ENCODE results near the gene MTCL3.

The MTCL3 gene

DNA sequence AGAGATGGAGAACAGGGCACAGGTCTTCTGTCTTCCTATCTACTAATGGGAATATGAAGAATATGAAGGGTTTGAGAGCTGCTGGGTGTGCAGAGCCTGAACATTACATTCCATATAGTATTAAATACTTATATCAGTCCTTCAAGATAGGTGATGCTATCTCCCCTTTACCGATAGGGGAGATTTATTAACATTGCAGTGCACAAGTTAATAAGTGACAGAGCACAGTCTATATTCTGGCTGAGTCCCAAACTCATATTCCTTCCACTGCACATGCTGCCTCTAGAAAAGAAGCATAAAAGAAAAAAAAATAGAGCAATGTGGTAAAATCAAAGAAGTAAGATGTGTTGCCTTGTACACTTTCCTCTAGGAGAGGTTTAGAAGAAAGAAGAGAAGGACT is 41.5 kb downstream of the MTCL3 start:
- WGBS, 2 donors: 17 to 69% methylated on average over 1 of the region's 1 CpG
- no peak for TF ChIP-seq EP300 (IDR thresholded peaks at IDR 0.05)
- TF ChIP-seq, protein P1, sequence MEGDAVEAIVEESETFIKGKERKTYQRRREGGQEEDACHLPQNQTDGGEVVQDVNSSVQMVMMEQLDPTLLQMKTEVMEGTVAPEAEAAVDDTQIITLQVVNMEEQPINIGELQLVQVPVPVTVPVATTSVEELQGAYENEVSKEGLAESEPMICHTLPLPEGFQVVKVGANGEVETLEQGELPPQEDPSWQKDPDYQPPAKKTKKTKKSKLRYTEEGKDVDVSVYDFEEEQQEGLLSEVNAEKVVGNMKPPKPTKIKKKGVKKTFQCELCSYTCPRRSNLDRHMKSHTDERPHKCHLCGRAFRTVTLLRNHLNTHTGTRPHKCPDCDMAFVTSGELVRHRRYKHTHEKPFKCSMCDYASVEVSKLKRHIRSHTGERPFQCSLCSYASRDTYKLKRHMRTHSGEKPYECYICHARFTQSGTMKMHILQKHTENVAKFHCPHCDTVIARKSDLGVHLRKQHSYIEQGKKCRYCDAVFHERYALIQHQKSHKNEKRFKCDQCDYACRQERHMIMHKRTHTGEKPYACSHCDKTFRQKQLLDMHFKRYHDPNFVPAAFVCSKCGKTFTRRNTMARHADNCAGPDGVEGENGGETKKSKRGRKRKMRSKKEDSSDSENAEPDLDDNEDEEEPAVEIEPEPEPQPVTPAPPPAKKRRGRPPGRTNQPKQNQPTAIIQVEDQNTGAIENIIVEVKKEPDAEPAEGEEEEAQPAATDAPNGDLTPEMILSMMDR (IDR thresholded peaks at IDR 0.05): no peak
- TF ChIP-seq POLR2A (IDR thresholded peaks at IDR 0.05): no peak
- no peak for TF ChIP-seq POLR2AphosphoS5 (IDR thresholded peaks at IDR 0.05)
- Histone ChIP-seq H3K27me3 (no peaks in the 10 kb centered on the region), H3K4me3 (no peak overlapping the region), H3K27ac (no peak overlapping the region), H3K9me3 (no peaks in the 10 kb centered on the region), H3K36me3 (no peaks in the 10 kb centered on the region), H3K4me1 (peaks cover 0 to 4% (median 0%) of the 10 kb centered on the region in 4 donors)
- intact Hi-C loops (cut with DNase I): no loop called here
- no peak for DNase-seq

- intact Hi-C loops (cut with DNase I): no loop called here
- TF ChIP-seq POLR2AphosphoS5 (IDR thresholded peaks at IDR 0.05) (no peak), EP300 (IDR thresholded peaks at IDR 0.05) (no peak), POLR2A (IDR thresholded peaks at IDR 0.05) (no peak)
- TF ChIP-seq, protein P1 (IDR thresholded peaks at IDR 0.05): no peak
- Histone ChIP-seq H3K4me3 (no peak overlapping the region), H3K9me3 (no peaks in the 10 kb centered on the region), H3K4me1 (no peaks in the 10 kb centered on the region), H3K36me3 (no peaks in the 10 kb centered on the region), H3K27ac (no peak overlapping the region), H3K27me3 (no peaks in the 10 kb centered on the region)
- no peak for DNase-seq
- WGBS, 2 donors: 84 to 91% methylated on average over 34 of the region's 34 CpGs
Measured at GRCh38 chr6:127475823-127476176, 43.3 kb downstream of the MTCL3 start.

DNA sequence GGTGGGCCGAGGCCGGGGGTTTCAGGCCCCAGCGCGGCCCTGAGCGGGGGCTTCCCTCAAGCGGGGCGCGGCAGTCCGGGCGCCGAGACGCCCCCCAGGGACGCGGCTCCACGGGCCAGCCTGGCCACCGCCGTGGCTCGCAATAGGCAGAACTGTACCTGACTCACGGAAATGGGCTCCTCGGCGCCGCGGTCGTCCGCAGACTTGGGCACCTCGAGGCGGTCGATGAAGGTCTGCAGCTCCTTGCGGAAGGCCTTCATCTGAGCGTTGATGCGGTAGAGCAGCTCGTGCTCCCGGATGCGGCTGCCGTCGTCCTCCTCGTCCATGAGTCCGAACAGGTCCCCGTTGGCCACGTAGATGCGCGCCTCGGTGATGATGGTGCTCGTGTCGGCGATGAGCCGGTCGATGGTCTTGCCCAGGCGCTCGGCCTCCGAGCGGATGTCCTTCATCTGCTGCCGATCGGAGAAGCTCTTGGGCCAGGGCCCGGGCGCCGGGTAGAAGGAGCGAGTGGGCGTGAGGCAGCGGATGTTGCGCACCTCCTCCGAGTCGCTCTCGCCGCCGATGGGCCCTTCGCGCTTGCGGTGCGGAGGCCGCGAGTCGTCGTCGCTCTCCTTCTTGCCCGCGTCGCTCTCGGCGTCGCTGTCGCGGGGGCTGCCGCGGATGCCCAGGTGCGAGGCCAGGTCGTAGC is 43.9 kb downstream of the MTCL3 start:
- Histone ChIP-seq H3K9me3 (no peaks in the 10 kb centered on the region), H3K27me3 (no peaks in the 10 kb centered on the region), H3K4me3 (no peak overlapping the region), H3K36me3 (no peaks in the 10 kb centered on the region), H3K27ac (no peak overlapping the region), H3K4me1 (no peaks in the 10 kb centered on the region)
- DNase-seq: no peak
- TF ChIP-seq EP300 (IDR thresholded peaks at IDR 0.05): no peak
- TF ChIP-seq POLR2A (IDR thresholded peaks at IDR 0.05): no peak
- TF ChIP-seq, protein P1 (IDR thresholded peaks at IDR 0.05): no peak
- no peak for TF ChIP-seq POLR2AphosphoS5 (IDR thresholded peaks at IDR 0.05)
- intact Hi-C loops (cut with DNase I): no loop called here
- WGBS, 2 donors: 84 to 91% methylated on average over 87 of the region's 87 CpGs

- no peak for TF ChIP-seq EP300 (IDR thresholded peaks at IDR 0.05)
- intact Hi-C loops (cut with DNase I): no loop called here
- Histone ChIP-seq H3K27ac (no peak overlapping the region), H3K4me1 (peaks cover 0 to 7% (median 3%) of the 10 kb centered on the region in 4 donors), H3K36me3 (no peaks in the 10 kb centered on the region), H3K27me3 (no peaks in the 10 kb centered on the region), H3K4me3 (no peak overlapping the region), H3K9me3 (no peaks in the 10 kb centered on the region)
- WGBS, 2 donors: 56 to 74% methylated on average over 5 of the region's 5 CpGs
- DNase-seq: no peak
Measured at GRCh38 chr6:127471379-127472255, 47.5 kb downstream of the MTCL3 start.

- intact Hi-C loops (cut with DNase I): no loop called here
Measured at GRCh38 chr6:127468936-127469335, 50.2 kb downstream of the MTCL3 start.

More at GRCh38 chr6:127468936-127469335, 50.2 kb downstream of the MTCL3 start:
- 75 to 79% methylated on average over 2 of the region's 2 CpGs for WGBS, 2 donors
- no peaks in the 10 kb centered on the region for H3K36me3 ChIP-seq
- H3K9me3 ChIP-seq: no peaks in the 10 kb centered on the region
- TF ChIP-seq EP300 (IDR thresholded peaks at IDR 0.05) (no peak), POLR2AphosphoS5 (IDR thresholded peaks at IDR 0.05) (no peak), POLR2A (IDR thresholded peaks at IDR 0.05) (no peak)
- TF ChIP-seq, protein P1 (IDR thresholded peaks at IDR 0.05): no peak
- H3K27me3 ChIP-seq: no peaks in the 10 kb centered on the region
- no peak overlapping the region for H3K4me3 ChIP-seq
- H3K27ac ChIP-seq: no peak overlapping the region
- no peak for DNase-seq
- peaks cover 0 to 23% (median 14%) of the 10 kb centered on the region in 4 donors for H3K4me1 ChIP-seq
